GM21576 (cell line): Measurements from ENCODE around the gene CLNK.
"Not testable (repeated sequence)": the region's sequence is repeated elsewhere in the genome, so short reads cannot be mapped to it uniquely, and the experiment has no call there.

Experiments
- ATAC-seq: cut with Tn5 transposase; IDR thresholded peaks from one replicate; pipeline ENCODE4 v1.9.1; 2021; ENCODE audit warnings: mild to moderate bottlenecking, moderate library complexity; ENCODE audit not compliant: unreplicated experiment

Gene CLNK

DNA sequence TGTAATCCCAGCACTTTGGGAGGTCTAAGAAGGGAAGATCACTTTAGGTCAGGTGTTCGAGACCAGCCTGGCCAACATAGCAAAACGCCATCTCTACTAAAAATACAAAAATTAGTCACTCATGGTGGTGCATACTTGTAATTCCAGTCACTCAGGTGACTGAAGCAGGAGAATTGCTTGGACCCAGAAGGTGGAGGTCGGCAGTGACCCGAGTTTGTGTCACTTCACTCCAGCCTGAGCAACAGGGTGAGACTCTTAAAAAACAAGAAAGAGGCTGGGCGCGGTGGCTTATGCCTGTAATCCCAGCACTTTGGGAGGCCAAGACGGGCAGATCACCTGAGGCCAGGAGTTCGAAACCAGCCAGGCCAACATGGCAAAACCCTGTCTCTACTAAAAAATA is 69.6 kb downstream of the CLNK start:
- ATAC-seq, result not testable (repeated sequence)

- ATAC-seq, result no peak
Measured at GRCh38 chr4:10613926-10614478, 70.6 kb downstream of the CLNK start.

DNA sequence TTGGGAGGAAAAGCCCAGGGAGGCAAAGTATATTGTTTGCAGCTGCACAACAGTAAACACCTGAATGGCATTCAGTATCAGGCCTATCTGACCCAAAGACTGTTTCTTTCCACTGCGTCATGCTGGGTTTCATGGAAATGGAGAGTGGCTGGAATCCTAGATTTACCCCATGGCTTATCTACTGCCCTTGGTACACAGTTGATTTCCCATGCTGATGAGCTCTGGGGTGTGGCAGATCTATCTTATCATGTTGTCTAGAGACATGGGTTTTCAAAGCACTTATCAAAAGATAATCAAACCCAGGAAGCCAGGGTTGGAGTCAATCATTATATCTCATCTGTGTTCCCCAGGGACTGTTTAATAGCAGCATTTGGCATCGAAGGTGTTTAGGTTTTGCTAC is 72.1 kb downstream of the CLNK start:
- ATAC-seq, result no peak

GRCh38 chr4:10611673-10612072 is 72.9 kb downstream of the CLNK start:
- ATAC-seq, result no peak

DNA sequence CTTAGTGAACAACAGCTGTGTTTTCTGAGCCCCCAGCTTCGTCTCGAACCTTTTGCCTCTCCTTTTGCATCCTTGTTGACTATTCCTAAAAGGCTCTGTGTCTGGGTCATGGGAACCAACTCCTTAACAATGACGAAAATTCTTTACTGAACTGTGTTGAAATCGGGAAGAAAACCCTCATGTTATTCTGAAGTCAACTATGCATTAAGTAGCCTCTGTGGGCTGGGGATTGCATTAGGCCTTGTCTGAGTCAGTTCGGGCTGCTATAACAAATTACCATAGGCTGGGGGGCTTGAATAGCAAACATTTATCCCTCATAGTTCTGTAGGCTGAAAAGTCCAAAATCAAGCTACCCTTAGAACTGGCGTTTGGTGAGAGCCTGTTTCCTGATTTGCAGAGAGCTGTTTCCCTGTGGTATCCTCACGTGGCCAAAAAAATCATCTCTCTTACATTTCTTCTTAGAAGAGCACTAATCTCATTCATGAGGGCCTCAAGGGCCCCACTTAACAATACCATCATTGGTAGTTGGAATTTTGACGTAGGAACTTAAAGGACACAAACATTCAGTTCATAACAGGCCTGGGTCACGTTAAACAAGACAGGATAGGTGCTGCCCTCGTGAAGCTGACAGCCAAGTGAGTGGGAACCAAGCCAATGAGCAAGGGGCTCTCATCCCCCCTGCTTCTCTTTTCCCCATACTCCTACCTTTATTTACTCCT is 75.9 kb downstream of the CLNK start:
- no peak for ATAC-seq

DNA sequence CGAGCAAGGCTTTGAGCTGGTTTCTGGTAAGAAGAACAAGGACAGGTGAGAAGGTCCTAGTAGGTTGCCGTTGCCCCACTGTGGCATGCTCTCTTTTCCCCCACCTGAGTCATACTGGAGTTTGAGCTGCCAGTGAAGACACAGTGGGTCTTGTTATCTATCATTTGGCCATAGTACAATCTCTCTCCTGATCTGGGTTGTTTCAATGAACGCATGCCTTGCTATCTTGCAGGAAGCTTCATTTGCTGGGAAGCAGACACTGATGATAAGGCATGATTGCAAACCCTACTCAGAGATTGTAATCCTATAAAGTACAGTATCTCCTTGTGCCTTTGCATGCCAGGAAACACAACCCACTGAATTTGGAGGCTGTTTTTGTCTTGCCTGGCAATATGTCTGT is 77.4 kb downstream of the CLNK start:
- no peak for ATAC-seq

GRCh38 chr4:10606483-10607155 is 77.9 kb downstream of the CLNK start:
- no peak for ATAC-seq

- ATAC-seq, result no peak
Measured at GRCh38 chr4:10605746-10606482, 78.7 kb downstream of the CLNK start.

GRCh38 chr4:10605031-10605430 is 79.5 kb downstream of the CLNK start:
- no peak for ATAC-seq

- ATAC-seq, result no peak
Measured at GRCh38 chr4:10599574-10599973, 85.0 kb downstream of the CLNK start.

- no peak for ATAC-seq
Measured at GRCh38 chr4:10598829-10599228, 85.7 kb downstream of the CLNK start.

DNA sequence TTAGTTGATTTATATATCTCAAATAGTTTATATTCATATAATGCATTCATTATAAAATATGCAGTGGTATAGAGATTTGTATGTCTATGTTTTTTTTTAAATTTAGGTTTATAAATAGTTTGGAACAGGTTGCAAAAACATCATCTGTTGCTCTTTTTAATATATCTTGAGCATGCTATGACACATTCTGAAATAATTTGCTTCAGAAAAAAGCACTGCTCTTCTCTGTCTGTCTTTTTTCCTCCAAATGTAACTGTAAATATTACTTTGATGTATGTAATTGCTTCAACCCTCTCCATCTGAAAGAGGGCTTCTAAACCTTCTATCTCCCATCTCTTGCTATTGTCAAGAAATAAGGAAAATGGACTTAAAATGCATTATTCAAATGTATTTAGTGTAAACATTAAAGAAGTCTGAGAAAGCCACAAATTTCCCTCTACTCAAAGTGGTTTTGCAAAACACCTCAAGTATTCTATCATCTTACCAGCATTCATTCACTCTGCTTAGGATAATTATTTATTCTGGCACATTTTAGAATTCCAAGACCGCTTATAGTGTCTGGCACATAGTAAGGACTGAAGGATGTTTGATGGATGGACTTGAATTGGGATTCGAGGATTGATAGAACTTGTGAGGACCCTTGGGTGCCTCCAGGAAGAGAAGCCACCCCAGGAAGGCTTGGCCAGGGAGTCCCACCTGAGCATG is 87.8 kb downstream of the CLNK start:
- no peak for ATAC-seq

DNA sequence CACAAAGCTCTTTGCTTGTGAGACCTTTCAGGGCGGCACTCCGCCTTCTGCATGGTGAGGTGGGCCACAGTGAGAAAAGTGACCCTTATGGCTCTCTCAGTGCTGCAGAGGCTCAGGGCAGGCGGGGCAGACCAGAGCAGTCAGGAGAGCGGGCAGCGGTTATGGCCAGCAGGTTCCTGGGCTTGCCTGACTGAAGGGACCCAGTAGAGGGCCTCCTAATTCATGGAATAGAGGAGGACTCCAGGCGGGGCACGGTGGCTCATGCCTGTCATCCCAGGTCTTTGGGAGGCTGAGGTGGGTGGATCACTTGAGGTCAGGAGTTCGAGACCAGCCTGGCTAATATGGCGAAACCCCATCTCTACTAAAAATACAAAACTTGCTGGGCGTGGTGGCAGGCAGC is 91.4 kb downstream of the CLNK start:
- ATAC-seq, result no peak

DNA sequence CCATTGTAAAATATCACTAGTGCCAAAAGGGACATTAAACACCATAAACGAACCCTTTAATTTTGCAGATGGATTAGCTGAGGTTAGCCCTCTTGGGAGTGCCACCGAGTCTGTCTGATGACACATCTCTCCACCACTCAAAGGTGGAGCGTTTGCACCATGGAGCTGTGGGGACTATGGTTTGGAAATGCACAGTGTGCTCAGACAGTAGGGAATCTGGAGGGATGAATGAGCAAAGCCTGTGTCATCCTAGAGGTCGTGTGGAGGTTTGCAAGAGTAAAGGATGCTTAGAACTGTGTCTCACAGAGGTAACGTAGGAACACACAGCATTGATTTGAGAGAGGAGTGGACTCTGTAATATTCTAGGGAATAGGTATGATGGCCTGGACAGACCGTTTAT is 93.7 kb downstream of the CLNK start:
- no peak for ATAC-seq

DNA sequence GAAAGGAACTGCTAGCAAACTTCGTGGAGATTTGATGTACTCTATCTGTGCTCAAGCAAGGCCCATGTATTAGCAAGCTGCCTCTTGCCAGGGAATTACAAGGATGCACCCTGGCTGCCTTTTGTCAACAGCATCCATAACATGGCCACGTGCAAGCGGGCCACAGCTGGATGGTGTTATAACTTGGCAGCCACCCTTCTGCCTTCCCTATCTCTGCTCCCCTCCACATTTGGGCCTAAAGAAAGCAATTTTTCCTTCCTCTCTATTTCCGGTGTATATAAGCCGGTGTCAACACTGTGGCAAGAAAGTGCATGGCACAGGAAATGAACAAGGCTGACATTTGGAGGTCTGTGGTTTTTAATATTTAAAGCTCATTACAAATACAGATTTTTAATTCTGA is 94.8 kb downstream of the CLNK start:
- ATAC-seq, result no peak

GRCh38 chr4:10589321-10589720 is 95.2 kb downstream of the CLNK start:
- no peak for ATAC-seq

- no peak for ATAC-seq
Measured at GRCh38 chr4:10587697-10588096, 96.9 kb downstream of the CLNK start.

- ATAC-seq, result no peak
Measured at GRCh38 chr4:10587296-10587695, 97.3 kb downstream of the CLNK start.

DNA sequence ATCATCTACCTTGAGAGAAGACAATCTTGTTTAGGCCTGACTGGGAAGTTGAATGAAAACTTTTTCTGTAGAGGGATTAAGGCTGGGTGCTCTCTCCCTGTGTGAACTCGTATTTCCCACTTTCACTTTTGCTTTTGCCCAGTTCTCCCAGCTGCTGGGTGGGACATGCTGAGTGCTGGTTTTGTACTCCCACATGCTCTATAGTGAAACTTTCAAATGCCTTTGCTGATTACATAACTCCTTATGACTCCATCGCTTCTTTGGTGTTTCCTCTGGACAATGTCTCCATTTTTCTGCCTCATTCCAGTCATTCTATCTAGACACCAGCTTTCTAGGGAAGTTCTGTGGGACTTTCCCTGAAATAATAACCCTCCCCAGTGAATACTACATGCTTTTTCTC is 100.5 kb downstream of the CLNK start:
- peak; percentile 63 for ATAC-seq

- ATAC-seq, result no peak
Measured at GRCh38 chr4:10582951-10583350, 101.6 kb downstream of the CLNK start.

GRCh38 chr4:10582059-10582686 is 102.4 kb downstream of the CLNK start:
- ATAC-seq, result no peak
